Ammon's horn (tissue), 1 donor: ENCODE results near the gene CFAP221.
"Not testable (repeated sequence)": the region's sequence is repeated elsewhere in the genome, so short reads cannot be mapped to it uniquely, and the experiment has no call there.

Source experiments
- DNase-seq: peaks from one replicate; pipeline ENCODE4 v3.0.0-alpha.2; 2016; ENCODE audit warnings: low spot score

The CFAP221 gene

GRCh38 chr2:119590873-119591272 lies 46.6 kb downstream of the CFAP221 start:
- DNase-seq = no peak

- no peak for DNase-seq
Observed at GRCh38 chr2:119591523-119591922, 47.3 kb downstream of the CFAP221 start.

GRCh38 chr2:119592436-119592835 lies 48.2 kb downstream of the CFAP221 start:
- DNase-seq = no peak

GRCh38 chr2:119596638-119597037 lies 52.4 kb downstream of the CFAP221 start:
- no peak for DNase-seq

GRCh38 chr2:119598596-119599263 lies 54.5 kb downstream of the CFAP221 start:
- peak; percentile 35 for DNase-seq

- peak; percentile 29 for DNase-seq
Observed at GRCh38 chr2:119599384-119599783, 55.1 kb downstream of the CFAP221 start.

GRCh38 chr2:119605096-119605495 lies 60.8 kb downstream of the CFAP221 start:
- DNase-seq = no peak

GRCh38 chr2:119606674-119607073 lies 62.4 kb downstream of the CFAP221 start:
- DNase-seq = no peak

GRCh38 chr2:119608553-119608952 lies 64.3 kb downstream of the CFAP221 start:
- no peak for DNase-seq

GRCh38 chr2:119609337-119609736 lies 65.1 kb downstream of the CFAP221 start:
- no peak for DNase-seq

GRCh38 chr2:119614140-119614539 lies 69.9 kb downstream of the CFAP221 start:
- DNase-seq = not testable (repeated sequence)

- DNase-seq = no peak
Observed at GRCh38 chr2:119616421-119616820, 72.2 kb downstream of the CFAP221 start.

- no peak for DNase-seq
Observed at GRCh38 chr2:119617455-119617854, 73.2 kb downstream of the CFAP221 start.

GRCh38 chr2:119618725-119619124 lies 74.5 kb downstream of the CFAP221 start:
- not testable (repeated sequence) for DNase-seq

GRCh38 chr2:119625226-119625625 lies 81.0 kb downstream of the CFAP221 start:
- no peak for DNase-seq

- no peak for DNase-seq
Observed at GRCh38 chr2:119629323-119629825, 85.1 kb downstream of the CFAP221 start.

GRCh38 chr2:119630121-119630520 lies 85.9 kb downstream of the CFAP221 start:
- no peak for DNase-seq

GRCh38 chr2:119637371-119637770 lies 93.1 kb downstream of the CFAP221 start:
- no peak for DNase-seq

GRCh38 chr2:119638246-119638645 lies 94.0 kb downstream of the CFAP221 start:
- no peak for DNase-seq

GRCh38 chr2:119638685-119639554 lies 94.7 kb downstream of the CFAP221 start:
- DNase-seq = peak; percentile 32

GRCh38 chr2:119641562-119642258 lies 97.5 kb downstream of the CFAP221 start:
- peak; percentile 94 for DNase-seq

GRCh38 chr2:119644186-119644585 lies 99.9 kb downstream of the CFAP221 start:
- no peak for DNase-seq
